Measurements from ENCODE around the gene PTTG1IP2. TPM values are rescaled to one million over a fixed set of nuclear protein-coding genes. Genes with fewer than 3 reads are reported as not detected.

The PTTG1IP2 gene
- total and polyA plus RNA-seq, 10 of the 15 experiments (the other 5 are each of a cell fraction or from before 2014, with no cell fraction given) = not detected

- in situ Hi-C loops (cut with MboI) = no loop called here
- intact Hi-C loops (cut with micrococcal nuclease; ENCODE audit: unreplicated experiment) = no loop called here
- SMC1A ChIA-PET (ENCODE audit: uncharacterized antibody, unreplicated experiment) = interaction anchor here (1.0 to 1.3 kb wide), 2 partner anchors 11 to 273 kb away, joined by 3 to 4 read pairs; no protein-coding TSS in a partner anchor
- no peaks in the 10 kb centered on the region for H3K79me2 ChIP-seq (ENCODE audit: control insufficient read depth, insufficient read depth, low read length)
- POLR2A ChIA-PET = no interaction called here
- ATAC-seq = no peak
- no peak overlapping the region for H3K9ac ChIP-seq (ENCODE audit: control insufficient read depth, insufficient read depth, low read length)
- no peak for DNase-seq (ENCODE audit: low read depth, low spot score)
- no peak overlapping the region for H3K4me2 ChIP-seq (ENCODE audit: control insufficient read depth, insufficient read depth)
- 10% methylated on average over 2 of the region's 2 CpGs for WGBS (ENCODE audit: insufficient coverage, insufficient replicate concordance, low lambda C conversion rate, missing lambda C conversion rate)
- H4K20me1 ChIP-seq (ENCODE audit: control insufficient read depth, insufficient read depth) = no peaks in the 10 kb centered on the region
- TF ChIP-seq POLR2A (IDR thresholded peaks at IDR 0.05; ENCODE audit: low read depth, low read length) (no peak), CEBPZ (IDR thresholded peaks at IDR 0.05; ENCODE audit: low read depth, low read length) (no peak), STAT3 (IDR thresholded peaks at IDR 0.05; ENCODE audit: low read depth, low read length) (no peak), ZNF687 (IDR thresholded peaks at IDR 0.05) (no peak)
- no peak overlapping the region for H2AFZ ChIP-seq (ENCODE audit: control insufficient read depth, low read depth, low read length)
- no peaks in the 10 kb centered on the region for H3K9me3 ChIP-seq (replicated peaks; ENCODE audit: control insufficient read depth, insufficient read depth, low read length)
- CTCF ChIA-PET = interaction anchor here (0.7 to 4.3 kb wide), 3 partner anchors 8 to 39 kb away, joined by 3 to 36 read pairs (median 3); no protein-coding TSS in a partner anchor
- no peaks in the 10 kb centered on the region for H3K27me3 ChIP-seq (replicated peaks in 1 of 2; ENCODE audit: control insufficient read depth in 2 of 2, insufficient read depth in 2 of 2, low read length in 1 of 2)
- no TSS peak for BruUV-seq (replicated peaks)
- H3K36me3 ChIP-seq (ENCODE audit: control insufficient read depth in 2 of 2, insufficient read depth in 2 of 2, low read length in 1 of 2) = no peaks in the 10 kb centered on the region
- RAD21 ChIA-PET (ENCODE audit: unreplicated experiment) = no interaction called here
- no peak for FAIRE-seq
- H3K4me1 ChIP-seq (ENCODE audit: control insufficient read depth, insufficient read depth, low read length) = no peaks in the 10 kb centered on the region
- no peak overlapping the region for H3K27ac ChIP-seq (ENCODE audit: control insufficient read depth, insufficient read depth)
- no peak overlapping the region for H3K4me3 ChIP-seq
Observed at GRCh38 chr7:90445633-90446032, 23.8 kb upstream of the PTTG1IP2 start.
